ENCODE measurements around the gene WNT5B. TPM values are rescaled to one million over a fixed set of nuclear protein-coding genes. Genes with fewer than 3 reads are reported as not detected.
A peak's percentile ranks its signal among the peaks of the same experiment; 100 is the strongest.

WNT5B gene
- total RNA-seq, 8 experiments from 2014 or later, result 1.7 to 26.5 (median 7.6) TPM

DNA sequence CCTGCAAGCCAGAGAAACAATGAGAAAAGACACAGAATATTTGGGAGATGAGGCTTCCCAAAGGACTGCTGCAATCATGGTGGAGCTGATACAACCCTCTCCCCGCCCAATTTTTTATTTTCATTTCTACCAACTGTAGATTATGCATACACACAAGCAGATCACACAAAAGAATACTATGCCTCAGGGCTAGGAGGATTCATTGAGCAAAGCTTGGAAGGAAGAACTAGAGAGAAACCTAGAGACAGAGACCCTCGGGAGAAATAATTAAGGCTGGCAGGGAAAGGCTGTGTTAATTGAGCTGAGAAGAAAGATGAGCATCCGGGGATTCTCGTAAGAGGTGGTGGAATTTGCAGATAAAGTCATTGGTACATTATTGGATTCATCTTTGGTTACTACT is 9.9 kb upstream of the WNT5B start:
- Histone ChIP-seq H3K27ac (no peak overlapping the region), H3K4me1 (replicated peaks in 1 of 2) (peaks cover 7 to 8% of the 10 kb centered on the region in 2 donors), H3K4me3 (no peak overlapping the region)
- in situ Hi-C loops (cut with MboI; ENCODE audit: low pct_unique_long_range_greater_than_20kb in 2 of 9, low sequenced_read_pairs in 9 of 9, unreplicated experiment in 9 of 9), result no loop called here
- 59 to 100% (median 79%) methylated on average over 2 to 4 of the region's 4 CpGs; no CpG with 5 or more reads in 2 of the 10 experiments for WGBS, 10 experiments
- ATAC-seq (replicated peaks in 6 of 8), result peak in 3 of 8 experiments; percentile 45 to 80 (median 75)

- H3K27ac ChIP-seq, result no peak overlapping the region
- peaks cover 2 to 4% of the 10 kb centered on the region in 2 donors for H3K4me1 ChIP-seq (replicated peaks in 1 of 2)
- WGBS, 10 experiments, result 67 to 95% (median 88%) methylated on average over 2 to 8 of the region's 8 CpGs; no CpG with 5 or more reads in 1 of the 10 experiments
- in situ Hi-C loops (cut with MboI; ENCODE audit: low pct_unique_long_range_greater_than_20kb in 2 of 9, low sequenced_read_pairs in 9 of 9, unreplicated experiment in 9 of 9), result no loop called here
- ATAC-seq (replicated peaks in 6 of 8), result no peak
- no peak overlapping the region for H3K4me3 ChIP-seq
Observed at GRCh38 chr12:1619587-1619986, 9.4 kb upstream of the WNT5B start.

DNA sequence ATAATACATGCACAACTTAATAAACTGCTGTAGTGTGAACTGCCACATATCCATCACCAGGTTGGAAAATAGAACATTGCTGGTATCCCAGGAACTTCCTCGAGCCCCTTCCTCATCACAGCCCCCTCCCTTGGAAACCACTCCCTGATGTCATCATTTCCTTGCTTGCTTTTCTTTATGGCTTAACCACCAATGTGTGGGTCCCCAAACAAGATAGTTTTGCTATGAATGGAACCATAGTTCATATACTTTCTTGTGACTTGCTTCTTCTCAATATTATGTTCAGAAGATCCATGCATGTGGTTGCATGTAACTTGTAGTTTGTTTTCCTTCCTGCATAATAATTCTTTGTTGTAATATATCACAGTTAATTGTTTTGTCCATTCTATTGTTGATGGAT is 8.9 kb upstream of the WNT5B start:
- in situ Hi-C loops (cut with MboI; ENCODE audit: low pct_unique_long_range_greater_than_20kb in 2 of 9, low sequenced_read_pairs in 9 of 9, unreplicated experiment in 9 of 9), result no loop called here
- Histone ChIP-seq H3K27ac (no peak overlapping the region), H3K4me1 (replicated peaks in 1 of 2) (peaks cover 0 to under 1% of the 10 kb centered on the region in 2 donors), H3K4me3 (no peak overlapping the region)
- WGBS, 10 experiments, result 50 to 100% (median 100%) methylated on average over 1 of the region's 1 CpG; no CpG with 5 or more reads in 3 of the 10 experiments
- ATAC-seq (replicated peaks in 6 of 8), result no peak

- ATAC-seq (replicated peaks in 6 of 8), result no peak
- Histone ChIP-seq H3K4me3 (no peak overlapping the region), H3K4me1 (replicated peaks in 1 of 2) (peaks cover 0 to 6% of the 10 kb centered on the region in 2 donors), H3K27ac (no peak overlapping the region)
- in situ Hi-C loops (cut with MboI; ENCODE audit: low pct_unique_long_range_greater_than_20kb in 2 of 9, low sequenced_read_pairs in 9 of 9, unreplicated experiment in 9 of 9), result no loop called here
- 31 to 92% (median 64%) methylated on average over 1 to 2 of the region's 3 CpGs; no CpG with 5 or more reads in 2 of the 10 experiments for WGBS, 10 experiments
Observed at GRCh38 chr12:1622406-1622805, 6.6 kb upstream of the WNT5B start.

GRCh38 chr12:1629338-1630132 is 504 bp downstream of the WNT5B start:
- H3K4me1 ChIP-seq (replicated peaks in 1 of 2), result peaks cover 40 to 42% of the 10 kb centered on the region in 2 donors
- in situ Hi-C loops (cut with MboI; ENCODE audit: low pct_unique_long_range_greater_than_20kb in 2 of 9, low sequenced_read_pairs in 9 of 9, unreplicated experiment in 9 of 9), result loop anchor here in 5 of 9 experiments (25.0 kb wide), 2 partner anchors 158 to 308 kb away; no protein-coding TSS in a partner anchor
- peak overlapping the region; percentile 20 to 21 for H3K27ac ChIP-seq
- WGBS, 10 experiments, result 7 to 20% methylated on average over 1 to 3 of the region's 32 CpGs; no CpG with 5 or more reads in 8 of the 10 experiments
- peak overlapping the region; percentile 28 to 43 (median 37) for H3K4me3 ChIP-seq
- peak in 6 of 8 experiments; percentile 42 to 72 (median 64) for ATAC-seq (replicated peaks in 6 of 8)

DNA sequence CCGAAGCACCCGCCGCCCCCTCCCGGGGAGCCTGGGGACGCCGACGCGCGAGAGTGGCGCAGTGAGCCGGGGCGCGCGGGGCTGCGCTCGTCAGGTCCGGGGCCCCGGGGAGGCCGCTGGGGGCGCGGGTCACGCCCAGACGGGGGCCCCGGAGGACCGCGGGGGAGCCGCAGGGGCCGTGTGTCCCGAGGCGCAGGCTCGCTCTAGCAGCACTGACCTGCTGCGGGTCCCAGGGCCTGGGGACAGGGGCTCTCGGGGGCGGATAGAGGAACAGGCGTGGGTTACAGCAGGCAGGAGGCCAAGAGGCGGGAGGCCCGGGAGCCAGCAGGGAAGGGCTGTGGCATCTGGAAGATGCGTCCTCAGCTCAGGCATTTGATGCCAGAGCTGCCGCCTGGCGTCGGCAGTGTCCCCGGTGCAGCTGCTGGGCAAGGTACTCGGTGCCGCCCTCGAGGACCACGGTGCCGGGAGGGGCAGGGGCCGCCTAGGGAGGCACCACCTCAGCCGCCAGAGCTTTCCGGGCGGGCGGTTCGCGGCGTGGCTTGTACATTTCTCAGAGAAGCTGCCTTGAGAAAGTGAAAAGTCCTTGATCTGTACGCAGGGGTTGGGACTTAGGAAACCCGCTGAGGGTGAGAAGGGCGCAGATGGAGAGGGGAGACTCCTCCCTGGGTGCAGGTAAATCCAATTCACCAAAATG is 1.2 kb downstream of the WNT5B start:
- 2 to 53% (median 11%) methylated on average over 2 to 12 of the region's 58 CpGs; no CpG with 5 or more reads in 5 of the 10 experiments for WGBS, 10 experiments
- Histone ChIP-seq H3K4me1 (replicated peaks in 1 of 2) (peaks cover 40% of the 10 kb centered on the region in 2 donors), H3K4me3 (peak overlapping the region; percentile 28 to 43 (median 37)), H3K27ac (peak overlapping the region; percentile 20 to 21)
- in situ Hi-C loops (cut with MboI; ENCODE audit: low pct_unique_long_range_greater_than_20kb in 2 of 9, low sequenced_read_pairs in 9 of 9, unreplicated experiment in 9 of 9), result loop anchor here in 5 of 9 experiments (25.0 kb wide), 2 partner anchors 157 to 307 kb away; no protein-coding TSS in a partner anchor
- ATAC-seq (replicated peaks in 6 of 8), result peak; percentile 39 to 82 (median 71)

GRCh38 chr12:1630827-1631591 is 2.0 kb downstream of the WNT5B start:
- Histone ChIP-seq H3K4me3 (peak overlapping the region in 3 of 5 donors; percentile 31 to 43 (median 37)), H3K27ac (no peak overlapping the region), H3K4me1 (replicated peaks in 1 of 2) (peaks cover 37 to 40% of the 10 kb centered on the region in 2 donors)
- peak in 1 of 8 experiments; percentile 3 for ATAC-seq (replicated peaks in 6 of 8)
- in situ Hi-C loops (cut with MboI; ENCODE audit: low pct_unique_long_range_greater_than_20kb in 2 of 9, low sequenced_read_pairs in 9 of 9, unreplicated experiment in 9 of 9), result loop anchor here in 5 of 9 experiments (25.0 kb wide), 2 partner anchors 156 to 306 kb away; no protein-coding TSS in a partner anchor
- WGBS, 10 experiments, result 30 to 94% (median 57%) methylated on average over 1 to 12 of the region's 23 CpGs; no CpG with 5 or more reads in 2 of the 10 experiments

DNA sequence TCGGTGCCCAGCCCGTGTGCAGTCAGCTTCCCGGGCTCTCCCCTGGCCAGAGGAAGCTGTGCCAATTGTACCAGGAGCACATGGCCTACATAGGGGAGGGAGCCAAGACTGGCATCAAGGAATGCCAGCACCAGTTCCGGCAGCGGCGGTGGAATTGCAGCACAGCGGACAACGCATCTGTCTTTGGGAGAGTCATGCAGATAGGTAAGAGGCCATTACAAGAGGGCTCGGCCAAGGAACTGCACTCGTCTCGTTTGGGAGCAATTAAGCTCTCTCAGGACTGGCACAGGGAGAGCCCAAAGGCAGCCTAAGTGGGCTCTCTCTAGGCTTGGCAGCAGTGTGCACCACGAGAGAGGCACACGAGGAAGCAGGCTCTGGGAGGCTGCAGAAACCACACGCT is 3.7 kb downstream of the WNT5B start:
- WGBS, 10 experiments, result 75 to 100% (median 86%) methylated on average over 1 to 9 of the region's 14 CpGs; no CpG with 5 or more reads in 3 of the 10 experiments
- peaks cover 37 to 40% of the 10 kb centered on the region in 2 donors for H3K4me1 ChIP-seq (replicated peaks in 1 of 2)
- H3K27ac ChIP-seq, result no peak overlapping the region
- in situ Hi-C loops (cut with MboI; ENCODE audit: low pct_unique_long_range_greater_than_20kb in 2 of 9, low sequenced_read_pairs in 9 of 9, unreplicated experiment in 9 of 9), result loop anchor here in 5 of 9 experiments (25.0 kb wide), 2 partner anchors 155 to 305 kb away; no protein-coding TSS in a partner anchor
- H3K4me3 ChIP-seq, result no peak overlapping the region
- no peak for ATAC-seq (replicated peaks in 6 of 8)

DNA sequence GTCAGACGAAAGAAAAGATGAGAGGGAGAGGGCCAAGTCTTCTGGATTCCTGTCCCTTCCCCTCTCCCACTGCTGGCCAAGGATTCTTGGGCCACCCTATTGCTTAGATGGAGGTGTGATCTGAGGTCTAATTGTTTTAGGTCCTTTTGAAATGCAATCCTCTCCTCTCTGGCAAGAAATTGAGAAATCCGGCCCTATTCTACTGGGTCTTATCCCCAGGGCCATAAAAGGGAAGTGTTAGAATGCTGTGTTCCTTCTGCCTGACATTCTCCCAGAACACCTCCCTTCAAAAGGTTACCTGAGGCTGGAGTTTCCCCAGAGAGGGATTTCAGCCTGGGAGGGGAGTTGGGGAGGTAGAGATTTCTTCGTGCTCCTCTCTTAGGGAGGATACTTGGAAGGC is 4.4 kb downstream of the WNT5B start:
- 67 to 100% (median 89%) methylated on average over 1 to 3 of the region's 3 CpGs; no CpG with 5 or more reads in 4 of the 10 experiments for WGBS, 10 experiments
- H3K4me1 ChIP-seq (replicated peaks in 1 of 2), result peaks cover 32 to 37% of the 10 kb centered on the region in 2 donors
- no peak for ATAC-seq (replicated peaks in 6 of 8)
- no peak overlapping the region for H3K27ac ChIP-seq
- H3K4me3 ChIP-seq, result no peak overlapping the region
- in situ Hi-C loops (cut with MboI; ENCODE audit: low pct_unique_long_range_greater_than_20kb in 2 of 9, low sequenced_read_pairs in 9 of 9, unreplicated experiment in 9 of 9), result loop anchor here in 5 of 9 experiments (25.0 kb wide), 2 partner anchors 154 to 304 kb away; no protein-coding TSS in a partner anchor

- Histone ChIP-seq H3K27ac (no peak overlapping the region), H3K4me3 (no peak overlapping the region), H3K4me1 (replicated peaks in 1 of 2) (peaks cover 25 to 30% of the 10 kb centered on the region in 2 donors)
- no peak for ATAC-seq (replicated peaks in 6 of 8)
- in situ Hi-C loops (cut with MboI; ENCODE audit: low pct_unique_long_range_greater_than_20kb in 2 of 9, low sequenced_read_pairs in 9 of 9, unreplicated experiment in 9 of 9), result loop anchor here in 5 of 9 experiments (25.0 kb wide), 2 partner anchors 153 to 303 kb away; no protein-coding TSS in a partner anchor
- 10 to 88% (median 33%) methylated on average over 1 to 7 of the region's 7 CpGs; no CpG with 5 or more reads in 3 of the 10 experiments for WGBS, 10 experiments
Observed at GRCh38 chr12:1634149-1634548, 5.1 kb downstream of the WNT5B start.

DNA sequence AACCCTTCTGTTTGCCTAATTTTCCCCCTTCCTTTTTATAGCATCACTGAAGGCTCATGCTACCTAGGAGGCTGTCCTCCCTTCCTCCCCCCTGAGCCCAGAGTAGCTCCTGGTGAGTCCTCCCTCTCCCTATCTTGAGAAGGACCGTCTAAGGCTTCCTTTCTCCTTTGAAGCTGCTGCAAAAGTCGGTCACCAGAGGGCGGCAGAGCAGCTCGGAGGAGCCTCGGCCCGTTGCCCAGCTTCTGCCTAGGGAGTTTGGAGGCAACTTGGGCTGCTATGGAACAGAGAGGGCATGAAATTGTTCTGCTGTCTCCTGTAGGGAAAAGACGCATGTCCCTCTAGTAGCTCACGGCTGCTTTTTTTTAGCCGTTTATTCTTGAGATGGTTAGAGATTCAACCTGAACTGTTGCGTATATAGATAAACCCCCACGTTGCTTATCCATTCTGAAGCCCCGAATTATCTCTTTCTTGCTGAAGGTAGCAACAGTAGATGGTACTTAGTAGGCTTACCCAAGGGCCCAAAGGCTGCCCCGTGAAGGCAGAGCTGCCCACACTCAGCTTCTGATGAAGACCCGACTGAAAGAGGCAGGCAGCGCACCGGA is 5.7 kb downstream of the WNT5B start:
- 3 to 71% (median 20%) methylated on average over 1 to 15 of the region's 16 CpGs; no CpG with 5 or more reads in 1 of the 10 experiments for WGBS, 10 experiments
- peaks cover 21 to 25% of the 10 kb centered on the region in 2 donors for H3K4me1 ChIP-seq (replicated peaks in 1 of 2)
- peak in 6 of 8 experiments; percentile 36 to 74 (median 49) for ATAC-seq (replicated peaks in 6 of 8)
- H3K4me3 ChIP-seq, result no peak overlapping the region
- H3K27ac ChIP-seq, result no peak overlapping the region
- in situ Hi-C loops (cut with MboI; ENCODE audit: low pct_unique_long_range_greater_than_20kb in 2 of 9, low sequenced_read_pairs in 9 of 9, unreplicated experiment in 9 of 9), result loop anchor here in 5 of 9 experiments (25.0 kb wide), 2 partner anchors 153 to 303 kb away; no protein-coding TSS in a partner anchor

Data from motor neuron (in vitro differentiated cells).